ENCODE measurements around the gene MPC1L. TPM values are rescaled to one million over a fixed set of nuclear protein-coding genes. Genes with fewer than 3 reads are reported as not detected.

The MPC1L gene
- total and polyA plus RNA-seq, 2 of the 4 experiments (the other 2 are of a cell fraction): not detected

DNA sequence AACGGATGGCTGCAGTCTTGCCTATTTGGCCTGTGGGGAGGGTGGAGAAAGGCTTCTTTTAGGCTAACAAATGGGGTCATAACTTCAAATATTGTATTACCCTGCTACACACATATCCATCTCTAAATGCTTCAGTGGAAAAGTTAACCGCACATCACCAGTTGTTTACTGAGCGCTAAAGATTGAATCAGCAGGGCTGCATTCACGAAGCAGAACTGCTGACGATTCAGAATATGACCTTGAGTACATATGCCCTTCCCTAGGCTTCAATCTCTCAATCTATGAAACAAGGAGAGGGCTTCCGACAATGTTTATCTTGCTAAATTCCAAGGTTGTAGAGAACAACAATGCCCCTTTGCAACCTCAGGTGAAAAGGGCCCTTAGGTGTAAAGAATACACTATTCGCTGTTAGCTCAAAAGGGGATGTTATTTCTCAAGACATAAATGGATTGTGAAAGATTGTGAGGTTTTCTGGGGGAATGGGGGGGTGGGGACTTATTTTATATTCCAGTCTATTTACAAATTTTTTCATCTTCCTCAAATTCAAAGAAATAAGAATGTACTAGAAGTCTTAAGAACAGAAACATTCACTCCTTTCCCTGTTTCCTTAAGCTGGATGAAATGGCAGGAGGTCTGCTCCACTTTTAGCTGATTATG, 45.1 kb upstream of the MPC1L start:
- Histone ChIP-seq H2BK20ac (ENCODE audit: low read depth, low read length) (no peak overlapping the region), H3K79me1 (ENCODE audit: low read depth in 1 of 2, low read length in 2 of 2) (peaks cover 0 to 6% of the 10 kb centered on the region in 2 experiments; a peak in 1 of 4 replicates), H3K18ac (ENCODE audit: low read depth, low read length) (no peak overlapping the region), H3K4ac (ENCODE audit: low read depth, low read length) (no peak overlapping the region), H3K4me3 (ENCODE audit: insufficient read depth, low read depth, low read length) (no peak overlapping the region), H2BK120ac (ENCODE audit: low read depth, low read length) (no peak overlapping the region), H4K8ac (ENCODE audit: low read depth in 2 of 2, low read length in 2 of 2) (no peak overlapping the region), H3K27me3 (ENCODE audit: control insufficient read depth, insufficient read depth, low read length) (no peaks in the 10 kb centered on the region), H2AK5ac (ENCODE audit: low read depth, low read length) (no peak overlapping the region), H3K27ac (ENCODE audit: insufficient read depth, low read length) (no peak overlapping the region), H2AK9ac (replicated peaks; ENCODE audit: low read depth, low read length, poor library complexity) (no peak overlapping the region), H4K91ac (ENCODE audit: insufficient read depth, low read depth, low read length) (no peak overlapping the region), H2BK5ac (ENCODE audit: low read depth, low read length, poor library complexity, severe bottlenecking) (no peak overlapping the region), H3K9ac (ENCODE audit: low read depth, low read length) (no peak overlapping the region), H4K5ac (ENCODE audit: low read depth, low read length) (no peak overlapping the region), H3K23ac (ENCODE audit: low read depth, low read length) (no peak overlapping the region), H3K9me1 (ENCODE audit: insufficient read depth, low read length) (0 out of 2 replicates have a peak, but pooled peaks cover 4% of the 10 kb centered on the region), H3K9me3 (ENCODE audit: control insufficient read depth, insufficient read depth, low read length) (no peaks in the 10 kb centered on the region), H3K56ac (ENCODE audit: extremely low read depth, insufficient read depth, low read length) (no peak overlapping the region), H3K4me1 (ENCODE audit: control insufficient read depth, insufficient read depth, low read length) (no peaks in the 10 kb centered on the region), H4K20me1 (ENCODE audit: insufficient read depth, low read length) (peaks cover 10% of the 10 kb centered on the region), H3K4me2 (ENCODE audit: low read depth, low read length) (no peak overlapping the region), H3K36me3 (ENCODE audit: control insufficient read depth, insufficient read depth, low read length) (no peaks in the 10 kb centered on the region), H2AFZ (replicated peaks; ENCODE audit: low read length, poor library complexity) (no peak overlapping the region), H3K14ac (replicated peaks; ENCODE audit: low read depth, low read length) (no peak overlapping the region), H2BK15ac (ENCODE audit: low read depth, low read length) (no peak overlapping the region)
- intact Hi-C loops (cut with micrococcal nuclease): no loop called here
- POLR2A ChIA-PET (ENCODE audit: unreplicated experiment): no interaction called here
- in situ Hi-C loops (cut with MboI; ENCODE audit: low sequenced_read_pairs): no loop called here
- dilution Hi-C loops (cut with HindIII; ENCODE audit: low sequenced_read_pairs, unreplicated experiment): no loop called here
- CTCF ChIA-PET: interaction anchor here (0.5 kb wide), 1 partner anchor 975 kb away, joined by 3 read pairs; no protein-coding TSS in a partner anchor
- DNase-seq (no peak), ATAC-seq (ENCODE audit: low read depth) (no peak)
- no TSS peak for BruUV-seq (replicated peaks)
- TF ChIP-seq SMC3 (IDR thresholded peaks at IDR 0.05; ENCODE audit: low read depth, low read length): no peak
- TF ChIP-seq RAD21 (IDR thresholded peaks at IDR 0.05; ENCODE audit: low read length): no peak
- no peak for TF ChIP-seq MAFK (IDR thresholded peaks at IDR 0.05; ENCODE audit: low read depth, low read length)
- TF ChIP-seq CHD1 (IDR thresholded peaks at IDR 0.05; ENCODE audit: low read depth, low read length): no peak
- no peak for TF ChIP-seq NFE2L2 (IDR thresholded peaks at IDR 0.05; ENCODE audit: low read depth, low read length)
- no peak for TF ChIP-seq CTCF (conservative IDR thresholded peaks at IDR 0.05; ENCODE audit: low read depth, low read length)
- no peak for TF ChIP-seq MXI1 (IDR thresholded peaks at IDR 0.05; ENCODE audit: borderline replicate concordance, low read depth, low read length)
- TF ChIP-seq POLR2A (IDR thresholded peaks at IDR 0.05; ENCODE audit: low read depth, low read length): no peak
- no peak for TF ChIP-seq RCOR1 (IDR thresholded peaks at IDR 0.05; ENCODE audit: insufficient replicate concordance, low read length)
- no peak for TF ChIP-seq RFX5 (IDR thresholded peaks at IDR 0.05; ENCODE audit: low read depth, low read length)
- TF ChIP-seq BHLHE40 (IDR thresholded peaks at IDR 0.05; ENCODE audit: low read depth, low read length): no peak
- TF ChIP-seq CEBPB (IDR thresholded peaks at IDR 0.05; ENCODE audit: low read depth, low read length): no peak
- no peak for TF ChIP-seq USF2 (IDR thresholded peaks at IDR 0.05; ENCODE audit: low read depth, low read length)
- no peak for TF ChIP-seq ELK1 (IDR thresholded peaks at IDR 0.05; ENCODE audit: borderline replicate concordance, low read depth, low read length)
- no peak for TF ChIP-seq MAZ (IDR thresholded peaks at IDR 0.05; ENCODE audit: borderline replicate concordance, low read depth, low read length)
- TF ChIP-seq FOS (IDR thresholded peaks at IDR 0.05; ENCODE audit: low read depth, low read length): no peak
- no CpG with 5 or more reads among the region's 7 CpGs for WGBS, 2 experiments (ENCODE audit: extremely low coverage in 2 of 2, insufficient read length in 1 of 2)

Measured in IMR-90 (cell line).